Esophagus (tissue), 2 donors: ENCODE data around the gene DENND1B. TPM values are rescaled to one million over a fixed set of nuclear protein-coding genes. Genes with fewer than 3 reads are reported as not detected.
A peak's percentile ranks its signal among the peaks of the same experiment; 100 is the strongest.

Experiments
- H3K27ac ChIP-seq, 2 donors: one replicate each; pipeline ENCODE4 v1.5.1; 2013; ENCODE audit warnings: low read depth in 2 of 2, mild to moderate bottlenecking in 2 of 2, inconsistent platforms in 1 of 2, low read length in 1 of 2, moderate library complexity in 1 of 2
- H3K27me3 ChIP-seq, 2 donors: one replicate each; pipeline ENCODE4 v1.6.1; 2013; ENCODE audit warnings: low read length in 2 of 2, control low read depth in 1 of 2, mild to moderate bottlenecking in 1 of 2; ENCODE audit not compliant: insufficient read depth in 2 of 2, control insufficient read depth in 1 of 2
- H3K36me3 ChIP-seq, 2 donors: one replicate each; pipeline ENCODE4 v1.6.1; 2013; ENCODE audit warnings: low read length in 1 of 2; ENCODE audit not compliant: control insufficient read depth in 2 of 2, insufficient read depth in 2 of 2
- H3K4me1 ChIP-seq, 2 donors: one replicate each; pipeline ENCODE4 v1.6.1; 2013; ENCODE audit warnings: low read length in 1 of 2; ENCODE audit not compliant: control insufficient read depth in 2 of 2, insufficient read depth in 2 of 2
- H3K4me3 ChIP-seq, 2 donors: one replicate each; pipeline ENCODE4 v1.5.1; 2013; ENCODE audit warnings: low read length in 2 of 2, mild to moderate bottlenecking in 2 of 2, low read depth in 1 of 2, moderate library complexity in 1 of 2
- H3K9me3 ChIP-seq, 2 donors: one replicate each; pipeline ENCODE4 v1.6.1; 2013; ENCODE audit warnings: mild to moderate bottlenecking in 2 of 2, low read depth in 1 of 2, low read length in 1 of 2, moderate library complexity in 1 of 2; ENCODE audit not compliant: control insufficient read depth in 2 of 2, insufficient read depth in 1 of 2
- WGBS, 2 donors: extraction: QIAGEN DNeasy Blood & Tissue Kit; methylation state at CpG; one replicate each; pipeline ENCODE4 v1.1.7; 2013; 5-methylcytosine and 5-hydroxymethylcytosine counted together
- polyA plus RNA-seq, 2 donors: library from polyadenylated mRNA; stranded (reverse); fragments of 200-250 nt; gene quantifications; one replicate each; pipeline ENCODE4 v1.2.3, GENCODE V29; 2013
- donor health status: healthy with polysubstance abuse.
- donor health status: Bipolar disorder and iron deficiency.

Gene DENND1B
- 1 to 10 TPM; 3.4 to 4.8 TPM for polyA plus RNA-seq

DNA sequence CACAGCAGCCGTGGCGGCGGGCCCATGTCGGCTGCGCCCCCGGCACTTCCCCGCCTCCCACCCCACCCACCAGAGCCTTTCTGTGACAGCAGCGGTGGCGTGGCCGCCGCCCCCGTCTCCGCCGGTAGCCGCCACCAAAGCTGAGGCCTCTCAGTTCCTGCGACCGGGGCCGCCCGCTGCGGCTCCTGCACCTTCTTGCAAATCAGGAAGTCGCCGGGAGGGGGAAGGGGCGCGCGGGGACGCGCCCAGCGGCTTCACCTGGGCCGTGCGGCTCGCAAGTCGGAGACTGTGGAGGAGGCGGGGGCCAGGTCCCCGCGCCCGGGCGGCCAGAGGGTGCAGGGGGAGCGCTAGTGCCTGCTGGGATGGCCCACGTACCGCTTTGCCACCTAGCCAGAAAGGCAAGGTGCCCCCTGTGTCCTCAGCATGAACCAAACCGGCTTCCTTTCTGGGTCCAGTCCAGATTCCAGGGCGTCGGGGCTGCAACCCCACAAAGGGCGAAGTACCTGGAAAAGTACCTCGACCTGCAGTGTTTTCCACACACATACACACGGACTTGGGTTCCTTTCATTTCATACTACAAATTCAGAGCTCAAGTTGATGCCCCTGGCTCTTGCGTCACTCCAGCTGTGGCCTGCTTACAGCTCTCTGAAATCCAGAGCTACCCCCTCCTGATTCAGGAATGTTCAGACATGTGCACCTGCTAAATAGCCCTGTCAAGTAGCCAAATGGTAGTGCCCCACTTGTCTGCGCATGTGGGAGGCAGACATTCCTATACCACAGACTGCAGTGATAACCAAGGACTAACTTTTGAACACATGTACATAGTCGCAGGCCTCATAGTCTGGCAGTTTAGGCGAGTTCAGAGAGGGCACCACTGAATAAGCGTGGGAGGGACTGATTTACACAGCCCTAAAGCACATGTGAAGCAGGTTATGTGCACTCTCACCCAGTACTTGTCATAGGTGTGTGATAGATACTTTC lies at the start of gene DENND1B:
Gene DENND1B, minus strand, starts transcription at position 199 of the 981 bp plus-strand sequence. CDS start 325 bp downstream, outside the sequence.
- H3K27ac ChIP-seq, result peak within 1 kb of the TSS; percentile 94 to 96
- peak within 1 kb of the TSS; percentile 86 to 90 for H3K4me3 ChIP-seq
- no peaks in the 10 kb centered on the region for H3K9me3 ChIP-seq
- WGBS, 2 donors, result 6% methylated on average over 50 to 51 of the region's 51 CpGs
- no peaks in the 10 kb centered on the region for H3K27me3 ChIP-seq
- H3K4me1 ChIP-seq, result no peaks in the 10 kb centered on the region
- H3K36me3 ChIP-seq, result no peaks in the 10 kb centered on the region

DNA sequence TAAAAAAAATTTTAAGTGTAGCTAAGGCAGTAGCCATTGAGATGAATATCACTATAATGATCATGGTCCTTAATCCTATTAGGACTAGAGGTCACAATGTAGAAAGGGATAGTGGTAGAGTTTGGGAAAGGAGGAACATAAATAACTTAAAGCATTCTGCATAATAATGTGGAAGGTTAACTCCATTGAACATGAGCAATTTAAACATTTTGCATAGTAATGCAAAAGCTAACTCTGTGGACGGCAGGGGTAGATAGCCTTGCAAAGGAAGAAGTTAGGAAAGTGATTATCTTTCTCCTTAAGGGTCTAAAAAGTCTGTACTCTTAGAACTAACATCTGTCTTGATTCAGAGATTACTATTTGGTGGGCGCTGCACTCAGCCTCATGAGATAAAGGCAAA lies 39.0 kb upstream of the DENND1B start:
- Histone ChIP-seq H3K9me3 (no peaks in the 10 kb centered on the region), H3K4me1 (no peaks in the 10 kb centered on the region), H3K36me3 (no peaks in the 10 kb centered on the region), H3K4me3 (no peak overlapping the region), H3K27ac (no peak overlapping the region), H3K27me3 (no peaks in the 10 kb centered on the region)
- WGBS, 2 donors, result 81 to 88% methylated on average over 2 of the region's 2 CpGs

DNA sequence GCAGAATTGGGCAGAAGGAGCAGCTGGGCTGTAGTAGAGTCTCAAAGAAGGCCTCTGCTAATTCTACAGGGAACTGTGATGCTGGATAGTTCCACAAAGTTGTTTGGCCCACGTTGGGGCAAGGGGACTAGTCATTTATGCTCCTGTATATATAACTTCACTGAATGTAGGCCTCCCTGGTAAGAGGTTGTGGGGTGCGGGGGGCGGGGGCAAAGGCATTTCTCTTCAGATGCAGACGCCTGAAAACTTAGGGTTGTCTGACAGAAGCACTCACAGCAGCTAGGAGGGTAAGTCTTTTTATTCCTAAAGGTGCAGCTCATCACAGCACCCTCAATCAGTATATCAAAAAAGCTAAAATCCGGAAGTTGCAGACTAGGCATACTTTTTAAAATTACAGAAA lies 38.5 kb upstream of the DENND1B start:
- H3K4me3 ChIP-seq, result no peak overlapping the region
- H3K27me3 ChIP-seq, result no peaks in the 10 kb centered on the region
- H3K9me3 ChIP-seq, result no peaks in the 10 kb centered on the region
- no peaks in the 10 kb centered on the region for H3K36me3 ChIP-seq
- H3K27ac ChIP-seq, result no peak overlapping the region
- 67 to 68% methylated on average over 5 of the region's 5 CpGs for WGBS, 2 donors
- H3K4me1 ChIP-seq, result no peaks in the 10 kb centered on the region

- Histone ChIP-seq H3K4me3 (no peak overlapping the region), H3K9me3 (no peaks in the 10 kb centered on the region), H3K36me3 (no peaks in the 10 kb centered on the region), H3K27me3 (no peaks in the 10 kb centered on the region), H3K4me1 (no peaks in the 10 kb centered on the region), H3K27ac (no peak overlapping the region)
- WGBS, 2 donors, result 73 to 83% methylated on average over 1 of the region's 1 CpG
These were observed 36.5 kb upstream of the DENND1B start for GRCh38 chr1:197811769-197812168.

DNA sequence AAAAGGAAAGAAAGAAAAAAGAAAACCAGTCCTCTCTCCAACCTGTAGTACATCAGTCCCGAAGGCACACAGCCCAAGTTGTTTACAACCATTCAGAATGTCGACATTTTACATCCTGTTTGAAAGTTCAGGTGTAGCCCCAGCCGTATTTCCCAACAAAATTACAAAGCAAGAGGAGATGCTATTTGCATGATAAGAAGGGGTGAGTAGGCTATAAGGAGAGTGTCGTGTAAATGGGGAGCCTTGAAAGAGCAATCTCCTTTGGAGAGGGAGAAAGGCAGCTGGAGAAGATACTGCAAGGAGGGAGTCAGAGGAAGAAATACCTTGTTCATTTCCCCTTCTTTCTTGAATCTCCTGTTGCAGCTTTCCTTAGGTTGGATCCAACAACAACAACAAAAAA lies 35.5 kb upstream of the DENND1B start:
- H3K9me3 ChIP-seq, result no peaks in the 10 kb centered on the region
- 65 to 77% methylated on average over 4 of the region's 4 CpGs for WGBS, 2 donors
- no peaks in the 10 kb centered on the region for H3K27me3 ChIP-seq

GRCh38 chr1:197808880-197809279 lies 33.6 kb upstream of the DENND1B start:
- Histone ChIP-seq H3K9me3 (no peaks in the 10 kb centered on the region), H3K4me1 (no peaks in the 10 kb centered on the region), H3K36me3 (no peaks in the 10 kb centered on the region), H3K27ac (no peak overlapping the region), H3K4me3 (no peak overlapping the region), H3K27me3 (no peaks in the 10 kb centered on the region)
- WGBS, 2 donors, result 37 to 44% methylated on average over 3 of the region's 3 CpGs

More for the DNA sequence above, 35.5 kb upstream of the DENND1B start:
- Histone ChIP-seq H3K36me3 (no peaks in the 10 kb centered on the region), H3K4me3 (no peak overlapping the region), H3K4me1 (no peaks in the 10 kb centered on the region), H3K27ac (no peak overlapping the region)

GRCh38 chr1:197807739-197808453 lies 32.6 kb upstream of the DENND1B start:
- Histone ChIP-seq H3K27ac (no peak overlapping the region), H3K36me3 (no peaks in the 10 kb centered on the region), H3K4me1 (no peaks in the 10 kb centered on the region), H3K4me3 (no peak overlapping the region), H3K9me3 (no peaks in the 10 kb centered on the region), H3K27me3 (no peaks in the 10 kb centered on the region)
- 49 to 58% methylated on average over 5 of the region's 5 CpGs for WGBS, 2 donors

GRCh38 chr1:197807216-197807615 lies 31.9 kb upstream of the DENND1B start:
- Histone ChIP-seq H3K9me3 (no peaks in the 10 kb centered on the region), H3K4me3 (no peak overlapping the region), H3K27me3 (no peaks in the 10 kb centered on the region), H3K36me3 (no peaks in the 10 kb centered on the region), H3K4me1 (no peaks in the 10 kb centered on the region), H3K27ac (no peak overlapping the region)
- WGBS, 2 donors, result 65 to 69% methylated on average over 4 of the region's 4 CpGs

DNA sequence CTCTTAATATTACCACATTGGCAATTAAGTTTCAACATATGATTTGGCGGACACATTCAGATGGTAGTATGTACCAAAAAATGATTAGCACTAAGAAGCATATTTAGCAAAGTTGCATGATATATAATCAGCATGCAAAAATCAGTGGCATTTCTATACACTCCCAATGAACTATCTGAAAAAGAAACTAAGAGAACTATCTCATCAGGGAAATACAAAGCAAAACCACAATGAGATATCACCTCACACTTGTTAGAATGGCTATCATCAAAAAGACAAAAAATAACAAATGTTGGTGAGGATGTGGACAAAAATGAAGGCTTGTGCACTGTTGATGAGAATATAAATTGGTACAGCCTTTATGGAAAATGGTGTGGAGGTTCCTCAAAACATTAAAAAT lies 31.4 kb upstream of the DENND1B start:
- 98 to 100% methylated on average over 1 of the region's 1 CpG for WGBS, 2 donors
- H3K9me3 ChIP-seq, result peaks cover 0 to under 1% of the 10 kb centered on the region in 2 donors

More for the DNA sequence above, 31.4 kb upstream of the DENND1B start:
- no peak overlapping the region for H3K27ac ChIP-seq
- H3K36me3 ChIP-seq, result no peaks in the 10 kb centered on the region
- no peak overlapping the region for H3K4me3 ChIP-seq
- H3K4me1 ChIP-seq, result no peaks in the 10 kb centered on the region
- H3K27me3 ChIP-seq, result no peaks in the 10 kb centered on the region
